Articular chondrocyte of knee joint (primary cell): ENCODE data around the gene VWC2L. TPM values are rescaled to one million over a fixed set of nuclear protein-coding genes. Genes with fewer than 3 reads are reported as not detected.

Experiments used
- total RNA-seq: library from RNA; depleted of rRNA; stranded (reverse); fragments of >200 nt; gene quantifications from 2 replicates; pipeline ENCODE4 v1.2.3, GENCODE V29; 2012

VWC2L gene
- total RNA-seq = not detected in 2 replicates

DNA sequence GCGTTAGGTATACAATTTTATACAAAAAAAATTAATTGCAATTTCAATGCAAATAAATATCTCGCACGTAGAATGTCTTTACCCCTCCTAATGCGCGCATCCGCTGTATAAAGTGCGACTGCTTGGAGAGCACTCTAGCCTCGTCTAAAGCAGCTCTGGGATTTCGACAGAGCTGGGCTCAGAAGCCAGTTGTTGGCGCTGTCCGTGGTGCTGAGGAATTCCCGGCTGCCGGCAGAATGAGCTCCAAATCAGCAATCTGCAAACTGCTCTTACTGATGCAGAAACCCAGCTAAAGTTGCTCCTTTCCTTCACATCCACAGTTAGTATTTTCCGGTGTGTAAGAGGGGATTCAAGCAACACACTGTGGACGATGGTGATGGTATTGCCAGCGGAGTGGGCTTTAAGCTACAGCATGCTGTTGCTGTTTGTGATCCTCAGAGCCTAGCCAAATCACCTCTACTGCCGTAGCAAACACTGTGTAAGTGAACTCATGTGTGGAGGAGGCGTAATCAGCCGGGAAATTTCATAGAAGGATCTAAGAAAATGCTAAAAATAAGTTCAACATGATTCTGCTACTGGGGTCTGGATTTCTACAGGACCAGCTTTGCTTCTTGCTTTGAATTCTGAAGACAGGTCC is at the start of gene VWC2L:
Gene VWC2L, plus strand, starts transcription at position 137 of the 637 bp plus-strand sequence. CDS start 3,140 bp downstream, outside the sequence.

